Stimulated activated CD4-positive, alpha-beta T cell treated with anti-CD3 and anti-CD28 coated beads, Interleukin-4, amount 100 ng/mL, for 1 hour (primary cell): ENCODE data around the gene SAMD14.
A peak's percentile ranks its signal among the peaks of the same experiment; 100 is the strongest.

Experiments
- DNase-seq: peaks from one replicate; pipeline ENCODE4 v3.0.0-alpha.2; 2020

SAMD14 gene

DNA sequence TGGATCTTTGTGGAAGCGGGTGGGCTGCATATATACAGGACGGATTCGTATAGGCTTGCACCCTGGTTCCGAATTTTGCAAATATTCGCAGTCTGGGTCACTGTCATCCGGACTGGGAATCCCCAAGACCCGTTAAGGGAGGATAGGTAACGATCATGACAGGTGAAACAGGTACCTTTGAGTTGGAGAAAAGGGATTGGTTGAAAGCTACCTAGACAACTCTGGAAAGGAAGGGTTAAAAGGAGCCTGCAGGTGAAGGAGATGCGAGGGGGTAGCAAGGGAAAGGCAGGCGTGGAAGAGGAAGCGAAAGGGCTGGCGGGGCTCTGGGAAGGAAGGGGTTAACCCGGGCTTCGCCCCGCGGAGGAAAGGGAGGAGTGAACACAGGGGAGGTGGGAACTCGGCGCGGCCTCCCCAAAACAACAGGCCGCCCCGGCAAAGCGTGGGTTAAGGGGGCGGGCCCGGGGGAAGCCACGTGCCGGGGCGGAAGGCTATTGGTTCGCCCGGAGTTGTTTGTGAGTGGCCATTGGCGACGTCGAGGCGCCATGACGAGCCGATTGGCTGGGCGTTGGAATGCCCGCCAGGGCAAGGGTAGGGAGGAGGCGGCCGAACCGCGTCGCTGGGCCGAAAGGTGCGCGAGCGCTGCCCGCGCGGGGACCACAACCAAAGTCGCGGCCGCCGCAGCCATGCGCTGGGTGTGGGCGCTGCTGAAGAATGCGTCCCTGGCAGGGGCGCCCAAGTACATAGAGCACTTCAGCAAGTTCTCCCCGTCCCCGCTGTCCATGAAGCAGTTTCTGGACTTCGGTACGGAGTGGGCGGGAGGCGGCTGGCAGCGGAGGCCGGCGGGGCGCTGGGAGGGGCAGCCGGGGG lies 35.0 kb downstream of the SAMD14 start, which contains the start of gene PDK2:
Gene PDK2 (plus strand): TSS at position 599 of the 867 bp plus-strand sequence. CDS start 85 bp downstream, at position 684.
- peak; percentile 95 for DNase-seq

- DNase-seq, result peak; percentile 93
Measured at GRCh38 chr17:50094243-50094752, 35.7 kb downstream of the SAMD14 start.

DNA sequence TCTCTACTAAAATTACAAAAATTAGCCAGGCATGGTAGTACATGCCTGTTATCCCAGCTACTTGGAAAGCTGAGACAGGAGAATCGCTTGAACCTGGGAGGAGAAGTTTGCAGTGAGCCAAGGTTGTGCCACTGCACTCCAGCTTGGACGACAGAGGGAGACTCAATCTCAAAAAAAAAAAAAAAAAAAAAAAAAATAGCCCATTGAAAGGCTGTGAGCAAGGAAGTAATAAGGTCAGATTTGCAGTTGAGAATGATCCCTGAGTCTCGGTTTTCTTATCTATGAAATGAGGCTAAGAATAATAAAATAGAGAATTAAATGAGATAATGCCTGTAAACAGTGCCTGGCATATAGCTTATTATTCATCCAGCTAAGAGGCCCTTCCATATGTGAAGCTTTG lies 36.2 kb downstream of the SAMD14 start:
- DNase-seq, result no peak

- no peak for DNase-seq
Measured at GRCh38 chr17:50093246-50093645, 36.7 kb downstream of the SAMD14 start.

DNA sequence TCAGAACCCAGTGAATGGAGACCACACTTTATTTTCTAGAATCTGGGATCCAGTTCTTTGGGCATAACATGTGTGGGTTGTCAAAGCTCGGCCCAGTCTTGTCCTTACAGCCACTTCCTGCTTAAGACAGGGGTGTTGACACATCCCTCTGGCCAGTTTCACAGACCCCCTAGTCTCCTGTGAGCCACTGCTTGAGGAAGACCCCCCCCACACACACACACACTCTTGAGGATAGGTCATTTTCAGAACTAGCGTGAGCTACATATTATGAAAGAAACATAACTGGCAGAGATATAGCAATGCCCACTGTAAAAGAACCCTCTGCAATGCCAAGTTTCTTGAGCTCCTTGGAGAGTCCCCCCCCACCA lies 38.1 kb downstream of the SAMD14 start:
- DNase-seq, result no peak

- DNase-seq, result no peak
Measured at GRCh38 chr17:50090971-50091917, 38.7 kb downstream of the SAMD14 start.

- no peak for DNase-seq
Measured at GRCh38 chr17:50090071-50090470, 39.9 kb downstream of the SAMD14 start.

- no peak for DNase-seq
Measured at GRCh38 chr17:50088952-50089825, 40.8 kb downstream of the SAMD14 start.

DNA sequence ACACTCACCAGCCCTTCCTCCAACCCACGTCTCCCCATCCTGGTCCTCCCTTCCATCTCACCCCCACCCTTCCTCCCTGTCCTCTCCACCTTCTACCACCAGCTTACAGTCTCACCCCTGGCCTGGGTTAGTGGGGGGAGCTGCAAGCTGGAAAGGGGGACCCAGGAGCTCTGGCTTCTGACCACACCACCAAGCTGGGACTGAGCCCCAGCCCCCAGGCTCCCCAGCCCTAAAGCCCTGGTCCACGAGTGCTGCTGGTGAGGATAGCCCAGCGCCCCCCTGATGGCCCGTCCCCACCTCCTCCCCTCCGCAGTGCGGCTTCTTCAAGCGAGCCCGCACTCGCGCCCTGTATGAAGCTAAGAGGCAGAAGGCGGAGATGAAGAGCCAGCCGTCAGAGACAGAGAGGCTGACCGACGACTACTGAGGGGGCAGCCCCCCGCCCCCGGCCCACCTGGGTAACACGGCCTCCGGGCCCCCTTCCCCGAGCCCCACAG lies 42.0 kb downstream of the SAMD14 start:
- DNase-seq, result no peak

GRCh38 chr17:50087246-50087911 lies 42.6 kb downstream of the SAMD14 start:
- DNase-seq, result peak; percentile 74

DNA sequence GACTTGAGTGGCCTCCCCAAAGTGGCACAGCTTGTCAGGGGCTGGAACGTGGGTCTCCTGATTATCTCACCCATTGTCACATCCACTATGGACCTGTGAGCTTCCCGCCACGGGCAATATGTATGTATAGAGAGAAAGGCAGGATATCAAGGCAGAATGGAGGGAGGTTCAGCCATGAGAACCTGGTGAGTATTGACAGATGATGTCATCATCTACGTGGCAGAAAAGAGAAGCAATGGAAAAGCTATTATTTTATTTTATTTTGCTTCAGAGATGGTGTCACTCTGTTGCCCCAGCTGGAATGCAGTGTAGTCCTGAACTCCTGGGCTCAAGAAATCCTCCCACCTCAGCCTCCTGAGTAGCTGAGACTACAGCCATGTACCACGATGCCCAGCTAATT lies 48.2 kb downstream of the SAMD14 start:
- DNase-seq, result no peak

DNA sequence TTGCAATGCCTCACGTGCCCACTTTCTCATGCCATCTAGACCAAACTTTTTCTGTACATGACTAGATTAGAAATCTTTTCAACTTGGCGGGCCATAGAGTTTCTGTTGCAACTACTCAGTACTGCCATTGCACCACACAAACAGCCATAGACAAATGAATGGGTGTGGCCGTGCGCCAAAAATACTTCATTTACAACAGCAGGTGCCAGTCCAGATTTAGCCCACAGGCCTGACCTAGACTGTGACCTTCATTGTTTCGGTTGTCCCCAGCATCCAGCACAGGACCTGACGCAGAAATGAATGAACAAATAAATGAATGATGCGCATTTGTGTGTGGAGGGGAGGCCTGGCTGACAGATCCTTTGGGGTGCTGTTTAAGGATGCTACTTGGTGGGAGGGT lies 49.1 kb downstream of the SAMD14 start:
- DNase-seq, result no peak

DNA sequence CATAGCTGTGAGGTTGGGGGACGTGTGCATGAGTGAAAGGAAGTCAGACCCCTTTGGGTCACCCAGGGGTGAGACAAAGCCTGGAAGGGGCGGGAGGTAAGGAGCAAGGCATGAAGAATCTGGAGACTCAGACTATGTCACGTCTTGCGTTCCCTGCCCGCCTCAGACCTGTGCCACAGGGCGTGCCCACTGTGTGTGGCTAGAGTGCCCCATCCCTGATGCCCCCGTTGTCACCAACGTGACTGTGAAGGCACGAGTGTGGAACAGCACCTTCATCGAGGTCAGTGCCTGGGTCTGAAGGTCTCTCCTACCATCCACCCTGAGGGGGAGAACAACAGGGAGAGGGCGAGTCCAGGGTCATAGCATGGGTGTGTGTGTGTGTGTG lies 49.9 kb downstream of the SAMD14 start:
- no peak for DNase-seq

DNA sequence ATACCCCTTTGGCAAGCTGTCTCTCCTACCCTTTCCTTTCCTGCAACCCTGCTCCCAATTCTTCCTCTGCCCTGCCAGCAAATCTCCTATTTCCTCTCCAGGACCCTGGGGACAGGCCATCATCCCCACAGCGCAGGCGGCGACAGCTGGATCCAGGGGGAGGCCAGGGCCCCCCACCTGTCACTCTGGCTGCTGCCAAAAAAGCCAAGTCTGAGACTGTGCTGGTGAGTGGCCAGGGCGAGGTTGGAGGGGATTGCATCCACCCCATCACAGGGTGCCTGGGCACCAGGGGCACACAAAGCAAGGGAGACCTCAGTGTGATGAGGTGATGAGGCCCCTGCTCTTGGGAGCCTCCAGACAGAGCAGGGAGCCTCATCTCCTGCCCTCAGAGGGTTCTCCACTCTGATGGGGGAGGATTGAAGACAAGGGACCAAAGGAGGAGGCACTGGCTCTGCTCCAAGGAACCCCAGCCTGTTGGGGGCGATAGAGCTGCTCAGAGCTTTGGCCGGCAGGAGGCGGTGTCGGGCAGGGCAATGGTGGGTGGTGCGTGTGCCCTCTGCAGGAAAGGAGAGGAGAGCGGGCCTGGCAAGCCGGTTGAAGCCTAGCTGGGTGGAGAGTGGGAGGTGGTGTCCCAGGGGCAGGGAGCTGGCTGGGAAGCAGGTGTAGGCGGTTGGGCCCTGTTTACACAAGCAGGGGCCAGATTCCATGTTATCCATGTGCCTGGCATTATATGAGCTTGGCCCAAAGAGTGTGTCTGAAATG lies 50.4 kb downstream of the SAMD14 start:
- DNase-seq, result no peak

DNA sequence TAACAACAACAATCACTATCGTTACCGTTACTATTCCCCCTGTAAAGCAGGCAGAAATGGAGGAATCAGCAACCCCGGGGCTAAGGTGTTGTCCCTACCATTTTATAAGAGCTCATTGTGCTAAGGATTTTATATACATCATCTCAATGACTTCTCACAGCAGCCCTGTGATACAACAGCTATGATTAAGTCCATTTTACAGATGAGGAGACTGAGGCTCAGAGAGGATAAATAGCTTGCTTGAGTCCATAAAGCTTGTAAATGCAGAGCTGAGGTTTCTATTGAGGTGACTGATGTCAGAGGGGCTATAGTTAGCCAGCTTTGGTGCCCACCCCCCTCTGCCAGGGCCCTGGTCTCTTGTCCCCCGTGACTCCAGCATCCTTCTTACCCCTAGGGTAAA lies 51.5 kb downstream of the SAMD14 start:
- no peak for DNase-seq

DNA sequence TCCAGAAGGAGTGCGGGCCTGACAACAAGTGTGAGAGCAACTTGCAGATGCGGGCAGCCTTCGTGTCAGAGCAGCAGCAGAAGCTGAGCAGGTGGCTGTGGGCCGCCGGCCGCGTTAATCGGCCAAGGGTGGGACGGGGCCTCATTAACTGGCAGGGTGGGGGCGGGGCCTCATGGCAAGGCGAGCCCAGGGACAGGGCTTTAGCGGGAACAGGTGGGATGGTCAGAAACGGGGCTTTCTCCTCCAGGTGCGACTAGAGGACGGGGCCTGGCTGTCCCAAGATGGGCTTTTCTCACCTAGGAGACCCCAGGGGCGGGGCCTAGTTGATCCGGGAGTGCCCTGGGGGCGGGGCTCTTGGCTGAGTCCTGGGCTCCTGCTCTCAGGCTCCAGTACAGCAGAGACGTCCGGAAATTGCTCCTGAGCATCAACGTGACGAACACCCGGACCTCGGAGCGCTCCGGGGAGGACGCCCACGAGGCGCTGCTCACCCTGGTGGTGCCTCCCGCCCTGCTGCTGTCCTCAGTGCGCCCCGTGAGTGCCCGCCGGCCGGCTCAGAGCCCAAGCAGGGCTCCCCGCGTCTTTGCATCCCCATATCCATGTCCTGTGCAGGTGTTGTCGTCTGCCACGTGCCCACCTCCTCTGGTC lies 53.2 kb downstream of the SAMD14 start:
- no peak for DNase-seq

- DNase-seq, result no peak
Measured at GRCh38 chr17:50076221-50076590, 53.8 kb downstream of the SAMD14 start.

DNA sequence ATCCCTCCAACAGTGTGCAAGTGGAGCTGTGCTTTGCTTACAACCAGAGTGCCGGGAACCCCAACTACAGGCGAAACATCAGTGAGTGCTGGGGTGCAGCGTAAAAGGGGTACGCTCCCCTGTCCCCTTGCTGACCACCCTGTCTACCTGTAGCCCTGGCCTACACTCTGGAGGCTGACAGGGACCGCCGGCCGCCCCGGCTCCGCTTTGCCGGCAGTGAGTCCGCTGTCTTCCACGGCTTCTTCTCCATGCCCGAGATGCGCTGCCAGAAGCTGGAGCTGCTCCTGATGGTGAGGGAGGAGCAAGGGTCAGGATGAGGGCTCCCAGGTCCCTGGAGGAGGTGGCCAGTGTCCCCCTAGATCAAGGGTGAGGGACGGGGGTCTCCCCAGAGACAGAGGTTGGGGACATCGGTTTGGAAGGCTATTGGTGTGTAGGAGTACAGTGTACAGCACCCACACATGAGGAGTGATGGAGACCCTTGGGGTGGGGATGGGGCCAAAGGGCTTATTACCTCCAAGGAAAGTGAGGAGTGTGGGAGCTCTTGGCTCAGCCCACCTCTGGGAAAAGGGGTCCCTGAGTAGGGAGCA lies 54.4 kb downstream of the SAMD14 start:
- no peak for DNase-seq

DNA sequence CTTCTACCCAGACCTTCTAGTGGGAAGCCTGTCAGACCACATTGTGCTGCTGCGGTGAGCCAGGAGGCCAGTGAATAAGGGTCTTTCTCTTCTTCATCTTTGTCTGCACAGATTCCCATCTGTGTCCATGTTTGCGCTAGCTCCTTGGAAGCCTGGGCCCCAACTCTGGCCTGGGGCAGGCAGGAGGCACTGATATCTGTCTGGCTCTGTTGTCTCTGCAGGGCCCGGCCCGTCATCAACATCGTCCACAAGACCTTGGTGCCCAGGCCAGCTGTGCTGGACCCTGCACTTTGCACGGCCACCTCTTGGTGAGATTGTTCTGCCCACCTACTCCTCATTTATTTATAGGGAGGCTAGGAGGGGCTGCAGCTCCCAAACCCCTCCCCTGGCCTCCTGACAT lies 55.7 kb downstream of the SAMD14 start:
- no peak for DNase-seq

GRCh38 chr17:50072925-50073324 lies 57.0 kb downstream of the SAMD14 start:
- DNase-seq, result no peak
